ENCODE data around the gene CPNE2.
"Not testable (repeated sequence)": the region's sequence is repeated elsewhere in the genome, so short reads cannot be mapped to it uniquely, and the experiment has no call there.

CPNE2 gene

DNA sequence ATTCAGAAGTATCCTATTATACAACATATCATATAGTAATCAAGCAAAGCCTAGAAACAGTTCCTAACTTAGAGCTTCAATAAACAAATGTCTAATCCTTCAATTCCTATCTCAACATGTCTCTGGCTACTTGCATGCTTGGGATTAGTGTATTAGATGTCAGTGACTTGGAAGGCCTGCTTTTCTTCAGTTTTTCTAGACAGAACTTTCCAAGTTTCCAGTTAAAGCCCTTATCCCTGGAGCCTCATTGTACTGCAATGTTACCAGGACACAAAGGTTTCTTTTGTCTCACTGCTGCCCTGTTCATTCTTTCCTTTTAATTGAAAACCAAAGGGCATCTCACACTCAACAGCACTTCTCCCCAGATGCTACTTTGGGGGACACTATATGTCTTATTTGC, 76.9 kb downstream of the CPNE2 start:
- DNase-seq = no peak

DNA sequence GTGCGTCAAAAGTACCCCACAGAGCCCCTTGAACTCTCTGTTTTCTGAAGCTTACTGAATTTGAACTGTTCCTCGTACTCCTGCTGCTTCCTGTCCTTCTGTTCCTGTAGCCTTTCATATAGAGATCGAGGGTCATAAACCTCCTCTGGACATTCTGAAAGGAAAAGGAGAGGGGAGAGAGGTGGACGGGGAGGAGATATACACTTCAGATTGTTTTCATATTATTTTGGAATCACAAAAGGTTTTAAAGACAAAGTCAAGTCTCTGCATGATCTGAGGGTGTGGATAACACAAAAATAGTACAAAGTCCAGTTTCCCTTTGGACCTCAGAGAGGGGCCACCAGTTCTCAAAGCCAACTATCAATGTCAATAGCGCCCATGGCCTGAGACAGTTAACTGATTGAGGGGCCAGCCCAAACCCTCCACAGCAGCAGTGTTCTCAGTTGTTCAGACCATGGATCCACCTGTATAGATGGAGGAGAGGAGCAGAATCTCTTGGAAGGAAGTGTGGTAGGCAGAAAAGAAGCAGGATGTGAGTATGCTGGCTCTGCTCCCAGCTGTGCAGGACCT, 80.4 kb downstream of the CPNE2 start:
- no peak for DNase-seq

DNA sequence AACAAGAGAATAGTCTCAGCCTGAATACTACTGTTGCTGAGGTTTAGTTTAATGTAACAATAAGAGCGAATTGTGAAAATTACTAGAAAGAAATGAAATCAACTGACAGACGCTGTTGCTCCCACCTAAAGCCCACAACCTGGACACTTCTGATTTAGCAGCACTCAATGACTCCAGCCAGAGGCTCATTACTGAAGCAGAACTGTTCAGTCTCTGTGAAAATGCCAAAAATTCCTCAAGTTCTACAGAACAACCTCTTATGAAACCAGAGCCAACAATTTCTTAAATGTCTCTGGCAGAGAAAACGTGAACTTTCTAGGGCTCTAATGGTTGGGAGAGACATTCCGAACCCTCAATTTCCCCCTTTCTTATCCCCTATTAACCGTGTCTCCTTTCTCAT, 83.5 kb downstream of the CPNE2 start:
- DNase-seq = no peak

DNA sequence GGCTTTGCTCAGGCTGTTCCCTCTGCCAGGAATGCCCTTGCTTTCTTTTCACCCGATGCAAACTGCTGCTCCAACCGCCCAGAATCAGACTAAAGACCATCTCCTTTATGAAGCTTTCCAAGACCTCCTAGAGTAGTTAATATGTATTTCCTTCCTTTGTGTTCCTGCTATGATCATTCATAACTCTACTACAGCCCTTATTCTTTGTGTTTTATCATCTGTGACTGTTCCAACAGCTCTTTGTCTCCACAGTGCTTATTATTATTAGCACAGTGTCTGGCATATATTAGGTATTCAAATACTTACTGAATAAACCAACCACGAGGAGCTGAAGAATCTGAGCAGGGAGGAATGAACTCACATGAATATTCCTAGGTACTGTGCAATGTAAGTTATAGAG, 85.8 kb downstream of the CPNE2 start:
- DNase-seq = no peak

DNA sequence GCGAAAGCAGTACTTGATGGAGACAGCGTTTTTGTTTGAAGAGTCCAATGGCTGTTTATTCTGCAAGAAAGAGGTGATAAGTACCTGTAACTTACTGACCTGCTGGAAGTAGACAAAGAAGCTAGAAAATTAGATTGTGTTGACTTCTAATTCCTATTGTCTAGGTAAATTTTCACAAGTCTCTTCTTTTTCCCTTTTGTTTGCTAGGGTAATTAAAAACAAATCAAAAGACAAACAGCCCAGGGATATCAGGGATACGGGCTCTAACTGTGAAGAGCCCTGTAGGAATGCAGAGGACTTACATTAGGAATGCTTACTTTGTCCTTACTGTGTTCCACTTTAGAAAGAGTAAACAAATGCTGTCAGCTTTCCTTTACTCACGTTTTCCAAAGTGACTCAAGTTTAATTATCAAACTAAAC, 86.4 kb downstream of the CPNE2 start:
- DNase-seq = no peak

DNA sequence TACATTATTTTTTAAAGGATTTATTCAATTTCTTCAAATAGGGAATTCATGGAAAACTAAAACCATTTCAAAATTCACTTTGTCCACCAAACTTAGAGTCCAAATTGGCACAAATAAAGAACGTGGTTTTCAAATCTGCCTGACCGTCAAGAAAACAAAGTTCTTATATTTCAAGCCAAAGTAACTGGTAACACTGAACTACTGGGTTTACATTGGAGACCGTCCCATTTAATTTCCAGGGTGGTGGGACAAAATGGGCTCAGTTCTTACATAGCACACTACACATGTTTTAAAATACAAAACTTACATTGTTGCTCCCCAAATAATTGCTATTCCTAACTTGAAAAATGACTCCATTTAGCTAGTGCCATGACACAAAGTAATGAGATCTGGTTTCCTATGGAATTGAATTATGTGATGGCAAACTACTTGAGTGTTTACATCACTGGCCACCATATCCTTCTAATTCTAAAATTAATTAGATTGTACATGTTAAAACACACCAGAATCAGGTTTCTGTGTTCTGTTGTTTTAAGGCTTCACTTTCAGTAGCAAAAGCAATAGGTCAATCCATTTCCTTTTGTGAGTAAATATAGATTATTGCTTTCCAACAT, 86.9 kb downstream of the CPNE2 start:
- DNase-seq = no peak

DNA sequence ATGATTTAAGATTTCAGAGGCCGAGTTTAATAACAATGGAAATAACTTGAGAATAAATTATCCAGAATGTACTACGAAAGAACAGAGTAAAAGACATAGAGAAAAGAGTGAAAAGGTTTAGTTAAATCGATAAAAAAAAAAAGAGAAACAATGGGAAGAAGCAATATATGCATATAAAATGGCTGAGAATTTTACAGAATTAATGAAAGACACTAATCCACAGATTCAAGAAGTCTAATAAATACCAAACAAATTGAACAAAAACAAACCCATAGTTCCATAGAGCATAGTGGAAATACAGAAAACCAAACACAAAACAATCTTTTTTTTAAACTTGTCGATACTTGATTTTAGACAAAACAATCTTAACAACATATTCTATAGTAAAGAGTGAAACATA, 91.7 kb downstream of the CPNE2 start:
- DNase-seq = no peak

DNA sequence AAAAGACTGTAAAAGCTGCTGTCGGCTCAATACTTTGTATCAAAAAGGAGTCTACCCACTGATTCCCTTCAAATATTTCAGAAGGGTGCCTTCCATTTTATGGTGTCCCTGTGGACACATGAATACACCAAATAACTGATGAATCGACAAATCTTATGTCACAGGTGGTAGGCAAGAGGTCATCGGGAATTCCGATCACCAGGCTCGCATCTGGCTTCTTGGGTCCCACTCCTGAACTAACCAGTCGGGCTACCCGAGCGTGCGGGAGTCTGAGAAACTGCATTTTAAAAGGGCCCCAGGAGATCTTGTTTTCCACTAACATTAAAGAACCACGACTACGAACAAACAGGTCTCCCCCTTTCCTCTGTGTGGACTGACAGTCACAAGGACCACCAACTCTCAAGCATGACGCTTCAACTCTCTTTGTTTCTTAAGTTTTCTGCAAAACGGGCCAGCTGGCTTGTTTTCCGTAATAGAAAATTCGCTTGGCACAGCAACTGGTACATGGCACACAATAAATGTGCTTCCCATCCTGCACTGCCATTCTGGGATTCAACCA, 92.6 kb downstream of the CPNE2 start:
- no peak for DNase-seq

DNA sequence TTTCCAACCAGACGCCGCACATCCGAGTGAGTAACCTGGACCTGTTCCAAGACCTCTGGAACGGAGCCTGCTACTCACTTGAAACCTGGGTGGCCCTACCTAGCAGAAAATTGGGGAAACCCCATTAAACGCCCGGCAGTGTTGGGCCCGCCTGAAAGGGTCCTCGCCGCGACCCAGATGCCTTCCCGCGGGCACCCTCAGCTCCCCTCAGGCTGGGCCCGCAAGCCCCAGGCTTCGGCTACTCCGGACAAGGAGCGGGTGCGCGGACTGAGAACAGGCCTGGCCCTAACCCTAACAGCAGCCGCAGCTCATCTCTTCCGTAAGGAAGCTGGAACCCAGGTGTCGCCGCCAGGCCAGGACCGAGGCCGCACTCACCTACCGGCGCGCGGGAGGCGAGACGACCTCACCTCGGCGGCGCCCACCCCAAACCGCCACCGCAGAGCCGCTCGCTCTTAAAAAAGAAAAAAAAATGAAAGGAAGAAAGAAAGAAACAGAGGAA, 93.1 kb downstream of the CPNE2 start:
- DNase-seq = no peak

DNA sequence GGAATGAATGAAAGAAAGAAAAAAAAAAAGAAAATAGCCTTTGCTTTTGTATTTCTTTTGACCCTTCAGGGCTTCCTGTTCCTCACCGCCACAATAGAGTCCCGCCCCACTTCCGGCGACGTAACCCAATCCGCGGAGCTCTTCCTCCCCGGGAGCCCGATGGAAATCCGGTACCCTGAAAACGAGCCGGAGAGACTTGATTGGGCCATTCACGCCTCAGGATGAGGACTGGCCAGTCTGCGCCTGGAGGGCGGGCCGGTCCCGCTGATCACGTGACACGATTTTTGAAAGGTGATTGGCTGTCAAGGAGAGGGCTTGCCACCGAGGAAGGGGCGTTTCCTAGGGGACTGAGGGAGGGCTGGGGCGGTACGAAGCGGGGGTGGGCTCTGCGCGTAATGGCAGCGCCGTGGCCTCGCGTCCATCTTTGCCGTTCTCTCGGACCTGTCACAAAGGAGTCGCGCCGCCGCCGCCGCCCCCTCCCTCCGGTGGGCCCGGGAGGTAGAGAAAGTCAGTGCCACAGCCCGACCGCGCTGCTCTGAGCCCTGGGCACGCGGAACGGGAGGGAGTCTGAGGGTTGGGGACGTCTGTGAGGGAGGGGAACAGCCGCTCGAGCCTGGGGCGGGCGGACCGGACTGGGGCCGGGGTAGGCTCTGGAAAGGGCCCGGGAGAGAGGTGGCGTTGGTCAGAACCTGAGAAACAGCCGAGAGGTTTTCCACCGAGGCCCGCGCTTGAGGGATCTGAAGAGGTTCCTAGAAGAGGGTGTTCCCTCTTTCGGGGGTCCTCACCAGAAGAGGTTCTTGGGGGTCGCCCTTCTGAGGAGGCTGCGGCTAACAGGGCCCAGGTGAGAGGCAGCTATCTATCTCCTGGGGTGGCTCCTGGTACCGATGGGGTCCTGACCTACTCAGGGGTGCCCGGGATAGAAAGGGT, 93.8 kb downstream of the CPNE2 start, which contains the start of the genes PSME3IP1 and RSPRY1:
Gene PSME3IP1 (minus strand): TSS at position 95 of the 927 bp plus-strand sequence. CDS start 12,185 bp downstream, outside the sequence.
Gene RSPRY1 (plus strand): TSS at position 385 of the 927 bp plus-strand sequence. CDS start 18,330 bp downstream, outside the sequence.
- peak; percentile 94 for DNase-seq

DNA sequence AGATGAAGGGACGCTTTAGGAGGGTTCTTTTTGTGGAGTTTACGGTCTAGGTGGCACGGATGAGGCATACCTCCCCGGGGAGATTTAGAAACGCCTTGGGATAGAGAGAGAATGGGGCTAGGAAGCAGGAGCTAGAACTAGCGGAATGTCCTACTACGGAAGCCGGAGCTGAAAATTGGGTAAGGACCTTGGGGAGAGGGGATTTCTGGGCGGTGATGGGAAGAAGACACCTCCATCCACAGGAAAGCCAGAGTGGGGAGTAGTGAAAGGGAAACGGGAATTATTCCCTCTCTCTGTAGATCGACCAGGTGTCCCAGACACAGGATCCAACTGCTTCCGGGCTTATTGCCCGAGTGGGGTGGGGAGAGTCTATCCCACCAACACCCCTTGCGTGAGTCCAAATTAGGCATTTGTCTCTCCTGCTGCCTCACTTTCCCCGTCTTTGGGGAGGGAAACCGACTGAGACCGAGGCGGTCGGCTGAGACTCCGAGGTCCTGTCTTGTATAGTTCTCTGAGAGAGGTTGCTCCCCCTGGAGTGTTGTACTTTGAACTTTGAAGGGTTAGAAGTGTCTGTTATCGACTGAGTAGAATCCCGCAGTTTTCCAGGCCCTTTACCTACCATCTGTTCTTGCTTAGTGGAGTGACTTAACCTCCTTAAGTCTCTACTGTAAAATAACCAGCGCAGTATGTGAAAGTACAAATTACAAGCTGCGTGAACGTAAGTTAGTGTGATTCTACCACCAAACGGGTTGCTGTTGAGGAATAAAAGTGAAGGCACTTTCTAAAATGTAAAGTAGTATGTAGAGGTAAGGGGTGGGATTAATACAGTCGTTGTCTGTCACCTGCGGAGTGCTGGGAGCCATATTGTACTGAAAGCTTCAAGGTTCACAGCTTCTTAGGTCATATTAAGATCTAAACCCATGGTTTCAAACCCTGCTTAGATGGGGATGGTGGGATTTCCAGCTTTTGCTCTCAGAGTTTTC, 94.8 kb downstream of the CPNE2 start:
- DNase-seq = peak; percentile 2

DNA sequence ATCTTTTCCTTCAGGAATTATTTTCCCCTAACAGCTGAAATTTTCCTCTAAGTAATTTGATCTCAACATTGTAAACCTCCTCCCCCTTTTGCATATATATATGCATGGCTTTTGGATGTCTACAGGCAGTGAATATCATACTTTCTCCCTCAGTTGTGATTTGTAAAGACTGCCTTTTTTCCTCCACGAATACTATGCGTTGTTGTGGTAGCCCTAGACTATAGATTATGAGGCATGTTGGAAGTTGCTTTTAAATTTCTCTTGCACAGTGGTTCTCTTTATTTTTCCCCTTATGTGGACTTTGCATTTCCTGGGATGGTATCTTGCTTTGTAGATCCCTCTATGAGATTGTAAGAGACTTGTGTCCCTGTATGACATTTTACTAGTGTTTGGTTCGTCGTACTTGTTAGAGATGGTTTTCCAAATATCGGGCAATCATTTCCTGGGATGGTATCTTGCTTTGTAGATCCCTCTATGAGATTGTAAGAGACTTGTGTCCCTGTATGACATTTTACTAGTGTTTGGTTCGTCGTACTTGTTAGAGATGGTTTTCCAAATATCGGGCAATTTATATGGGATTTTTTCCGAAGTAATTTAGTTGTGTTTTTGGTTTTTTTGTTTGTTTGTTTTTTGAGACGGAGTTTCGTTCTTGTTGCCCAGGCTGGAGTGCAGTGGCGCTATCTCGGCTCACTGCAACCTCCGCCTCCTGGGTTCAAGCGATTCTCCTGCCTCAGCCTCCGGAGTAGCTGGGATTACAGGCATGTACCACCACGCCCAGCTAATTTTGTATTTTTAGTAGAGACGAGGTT, 95.7 kb downstream of the CPNE2 start:
- DNase-seq = not testable (repeated sequence)

DNA sequence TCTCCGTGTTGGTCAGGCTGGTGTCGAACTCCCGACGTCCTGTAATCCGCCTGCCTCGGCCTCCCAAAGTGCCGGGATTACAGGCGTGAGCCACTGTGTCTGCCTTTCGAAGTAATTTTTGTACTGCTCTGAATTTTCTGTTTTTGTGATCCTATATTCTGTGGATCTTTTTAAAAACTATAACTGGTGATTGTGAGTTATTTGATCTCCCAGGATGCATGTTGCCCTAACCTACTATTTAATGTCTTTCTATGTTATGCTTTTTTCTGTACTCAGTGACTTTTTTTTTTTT, 96.3 kb downstream of the CPNE2 start:
- DNase-seq = no peak

DNA sequence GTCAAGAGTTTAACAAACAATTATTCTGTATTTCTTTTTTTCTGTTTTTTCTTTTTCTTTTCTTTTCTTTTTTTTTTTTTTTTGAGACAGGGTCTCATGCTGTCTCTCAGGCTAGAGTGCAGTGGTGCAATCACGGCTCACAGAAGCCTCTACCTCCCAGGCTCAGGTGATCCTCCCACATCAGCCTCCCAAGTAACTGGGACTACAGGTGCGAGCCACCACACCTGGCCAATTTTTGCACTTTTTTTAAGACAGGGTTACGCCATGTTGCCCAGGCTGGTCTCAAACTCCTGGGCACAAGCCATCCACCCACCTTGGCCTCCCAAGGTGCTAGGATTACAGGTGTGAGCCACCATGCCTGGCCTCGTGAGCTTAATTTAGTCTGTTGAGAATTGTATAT, 97.1 kb downstream of the CPNE2 start:
- DNase-seq = not testable (repeated sequence)

DNA sequence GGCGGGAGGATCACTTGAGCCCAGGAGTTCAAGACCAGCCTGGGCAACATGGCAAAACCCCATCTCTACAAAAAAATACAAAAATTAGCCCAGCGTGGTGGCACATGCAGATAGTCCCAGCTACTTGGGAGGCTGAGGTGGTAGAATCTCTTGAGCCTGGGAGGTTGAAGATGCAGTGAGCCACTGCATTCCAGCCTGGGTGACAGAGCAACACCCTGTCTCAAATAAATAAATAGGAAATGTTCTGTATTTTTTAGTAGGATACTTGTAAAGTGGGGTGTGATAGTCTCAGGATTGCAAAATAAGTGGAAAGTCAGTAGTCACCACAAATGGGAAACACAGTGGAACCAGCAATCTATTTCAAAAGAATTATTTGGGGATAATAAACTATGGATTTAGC, 97.8 kb downstream of the CPNE2 start:
- DNase-seq = no peak

DNA sequence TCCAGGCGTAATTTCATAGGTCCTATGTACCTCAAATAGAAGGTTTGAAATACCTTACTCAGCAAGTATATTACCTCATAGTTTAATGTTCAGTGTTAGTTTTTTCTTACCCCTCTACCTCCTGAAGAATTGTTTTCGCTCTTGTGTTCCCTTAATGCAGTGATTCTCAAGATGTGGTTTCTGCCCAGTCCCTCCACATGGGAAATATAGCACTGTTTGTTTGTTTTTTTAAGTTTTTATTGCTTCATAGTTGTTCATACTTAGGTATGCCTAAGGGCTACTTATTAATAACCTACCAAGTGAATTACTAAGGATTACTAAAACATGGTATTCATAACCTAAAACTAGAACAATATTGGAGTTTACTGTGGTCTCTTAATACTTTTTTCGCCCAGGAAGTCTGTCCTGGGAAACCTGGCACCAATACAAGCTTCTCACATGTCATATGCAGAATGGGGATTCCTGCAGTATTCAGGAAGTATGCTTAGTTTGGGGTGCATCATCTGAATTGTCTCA, 98.7 kb downstream of the CPNE2 start:
- DNase-seq = no peak

DNA sequence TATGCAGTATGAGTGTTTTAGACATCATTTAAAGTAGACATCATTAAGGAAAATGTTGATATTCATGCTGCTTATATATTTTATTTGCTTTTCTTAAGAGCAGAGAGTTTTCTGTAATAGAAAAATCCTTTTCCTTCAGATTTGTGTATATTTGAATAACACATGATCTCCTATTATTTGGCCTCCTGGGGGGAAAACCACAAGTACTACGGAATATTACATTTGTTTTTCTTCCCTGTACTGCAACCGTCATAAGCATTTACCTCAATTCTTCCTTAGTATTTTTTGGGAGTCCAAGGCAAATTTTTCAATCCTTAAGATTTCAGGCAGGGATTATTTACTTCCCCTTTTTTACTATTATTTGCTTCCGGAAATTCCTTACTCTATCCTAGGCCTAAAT, 99.8 kb downstream of the CPNE2 start:
- DNase-seq = no peak

DNA sequence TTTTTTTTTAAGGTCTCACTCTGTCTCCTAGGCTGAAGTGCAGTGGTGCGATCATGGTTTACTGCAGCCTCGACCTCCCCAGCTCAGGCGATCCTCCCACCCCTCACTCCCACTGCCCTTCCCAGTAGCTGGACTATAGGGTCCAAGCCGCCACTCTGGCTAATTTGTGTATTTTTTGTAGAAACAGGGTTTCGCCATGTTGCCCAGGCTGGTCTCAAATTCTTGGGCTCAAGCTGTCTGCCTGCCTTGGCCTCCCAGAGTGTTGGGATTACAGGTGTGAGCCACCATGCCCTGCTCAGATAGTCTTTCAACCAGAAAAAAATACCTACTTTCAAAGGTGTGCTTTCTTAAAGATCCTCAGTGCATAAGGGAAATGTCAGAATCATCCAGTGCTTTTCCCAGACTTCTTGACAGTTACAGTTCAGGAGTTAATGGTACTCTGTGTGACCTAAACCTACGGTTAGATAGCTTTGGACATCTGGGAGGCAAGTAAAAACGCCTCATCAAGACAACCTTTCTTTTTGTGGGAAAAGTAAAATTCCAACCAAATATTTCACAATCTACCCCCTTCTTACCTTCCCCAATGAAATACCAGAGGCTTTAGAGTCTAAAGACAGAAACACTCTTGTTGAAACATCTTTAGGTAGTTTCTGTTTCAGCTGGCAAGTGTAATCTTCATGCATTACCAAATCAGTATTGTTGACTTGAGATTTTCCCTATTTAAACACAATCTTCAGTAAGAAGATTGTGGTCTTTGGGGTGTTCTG, 100.5 kb downstream of the CPNE2 start:
- no peak for DNase-seq

DNA sequence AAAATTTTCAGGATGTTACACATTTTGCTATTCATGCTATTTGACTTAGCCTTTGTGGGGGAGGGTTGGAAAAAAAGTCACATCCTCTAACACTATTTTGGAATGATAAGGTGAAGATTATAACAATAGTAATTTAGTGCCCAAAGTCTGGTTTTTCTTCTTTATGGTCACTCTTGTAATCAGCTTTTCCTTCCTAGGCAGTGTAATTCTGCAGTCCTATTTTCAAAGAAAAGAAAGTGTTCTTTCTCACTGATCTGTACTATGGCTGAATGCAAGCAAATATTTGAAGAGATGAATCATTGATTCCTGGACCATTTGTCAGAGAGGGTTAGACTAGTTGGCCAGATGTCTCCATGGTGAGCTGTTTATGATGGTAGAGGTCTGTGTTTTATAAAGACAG, 102.1 kb downstream of the CPNE2 start:
- DNase-seq = no peak

DNA sequence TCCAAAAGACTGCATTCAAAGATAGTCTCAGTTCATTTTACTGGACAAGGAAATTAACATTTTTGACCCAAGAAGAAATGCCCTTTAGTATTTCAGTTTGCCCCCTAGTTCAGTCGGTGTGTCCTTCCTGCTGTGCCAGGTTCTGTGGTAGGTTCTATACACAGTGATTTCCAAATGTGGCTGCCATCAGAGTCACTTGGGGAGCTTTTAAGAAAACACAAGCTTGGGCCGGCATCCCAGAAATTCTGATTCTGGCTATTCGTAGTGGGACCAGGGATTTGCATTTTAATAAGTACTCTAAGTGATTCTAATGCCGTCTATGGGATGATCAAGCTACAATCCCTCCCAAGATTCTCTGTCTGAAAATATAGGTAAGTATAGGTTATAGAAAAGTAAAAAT, 103.9 kb downstream of the CPNE2 start:
- no peak for DNase-seq

Measured in T-helper 9 cell (primary cell).